Testis (tissue), 3 donors: ENCODE results near the gene KCNE1. TPM values are rescaled to one million over a fixed set of nuclear protein-coding genes. Genes with fewer than 3 reads are reported as not detected.
A peak's percentile ranks its signal among the peaks of the same experiment; 100 is the strongest.

ENCODE experiments used
- DNase-seq: peaks from one replicate; pipeline ENCODE4 v3.0.0-alpha.2; 2019
- H3K27ac ChIP-seq, 2 donors: fragments of 200-600 bp; sonication (generic); one replicate each; pipeline ENCODE4 v1.5.1; 2019
- H3K27me3 ChIP-seq: fragments of 200-600 bp; sonication (generic); one replicate; pipeline ENCODE4 v1.5.1; 2019
- H3K36me3 ChIP-seq: fragments of 200-600 bp; sonication (generic); one replicate; pipeline ENCODE4 v1.5.1; 2017; ENCODE audit warnings: low read depth; ENCODE audit errors: missing control alignments
- H3K4me1 ChIP-seq: fragments of 200-600 bp; sonication (generic); one replicate; pipeline ENCODE4 v1.5.1; 2019
- H3K4me3 ChIP-seq, 2 donors: fragments of 200-600 bp; sonication (generic); one replicate each; pipeline ENCODE4 v1.5.1; 2017 to 2019
- H3K9me3 ChIP-seq: fragments of 200-600 bp; sonication (generic); one replicate; pipeline ENCODE4 v1.5.1; 2017
- POLR2A ChIP-seq: fragments of 450-650 bp; IDR thresholded peaks from one replicate; pipeline ENCODE4 v1.6.1; 2017; ENCODE audit warnings: antibody characterized with exemption, mild to moderate bottlenecking, moderate library complexity
- WGBS, 2 donors: methylation state at CpG; one replicate each; pipeline ENCODE4 v1.1.5; 2018; 5-methylcytosine and 5-hydroxymethylcytosine counted together
- intact Hi-C: fragments of 100-400 bp; cut with DNase I; formaldehyde crosslinking; loops from one replicate; pipeline ENCODE4 v1.15.1; 2023; ENCODE audit warnings: low total_unique reads
- polyA plus RNA-seq: library from polyadenylated mRNA; stranded (reverse); fragments of 350-450 nt; fragmentation: Illumina TruSeq; extraction: RNeasy Lipid Tissue Mini Kit (QIAGEN cat#74804); gene quantifications from one replicate; pipeline ENCODE4 v1.2.3, GENCODE V29; 2014; ENCODE audit warnings: low read depth, low replicate concordance; ENCODE audit not compliant: insufficient read depth
- total RNA-seq, 2 donors: library from RNA; depleted of rRNA; stranded (reverse); fragments of >200 nt; gene quantifications; one replicate each; pipeline ENCODE4 v1.2.3, GENCODE V29; 2016
- TF ChIP-seq, protein P1 (sequence below), 3 experiments: fragments of 450-650 bp in 2 of 3; fragments of 200-600 bp in 1 of 3; sonication (generic) in 1 of 3; IDR thresholded peaks; one replicate each; pipeline ENCODE4 v1.5.1; 2016 to 2019; ENCODE audit warnings: antibody characterized with exemption in 3 of 3, mild to moderate bottlenecking in 2 of 3, moderate library complexity in 1 of 3

Gene KCNE1
- total and polyA plus RNA-seq, 3 donors from 2014 or later: 7.3 to 16.7 (median 12.4) TPM

DNA sequence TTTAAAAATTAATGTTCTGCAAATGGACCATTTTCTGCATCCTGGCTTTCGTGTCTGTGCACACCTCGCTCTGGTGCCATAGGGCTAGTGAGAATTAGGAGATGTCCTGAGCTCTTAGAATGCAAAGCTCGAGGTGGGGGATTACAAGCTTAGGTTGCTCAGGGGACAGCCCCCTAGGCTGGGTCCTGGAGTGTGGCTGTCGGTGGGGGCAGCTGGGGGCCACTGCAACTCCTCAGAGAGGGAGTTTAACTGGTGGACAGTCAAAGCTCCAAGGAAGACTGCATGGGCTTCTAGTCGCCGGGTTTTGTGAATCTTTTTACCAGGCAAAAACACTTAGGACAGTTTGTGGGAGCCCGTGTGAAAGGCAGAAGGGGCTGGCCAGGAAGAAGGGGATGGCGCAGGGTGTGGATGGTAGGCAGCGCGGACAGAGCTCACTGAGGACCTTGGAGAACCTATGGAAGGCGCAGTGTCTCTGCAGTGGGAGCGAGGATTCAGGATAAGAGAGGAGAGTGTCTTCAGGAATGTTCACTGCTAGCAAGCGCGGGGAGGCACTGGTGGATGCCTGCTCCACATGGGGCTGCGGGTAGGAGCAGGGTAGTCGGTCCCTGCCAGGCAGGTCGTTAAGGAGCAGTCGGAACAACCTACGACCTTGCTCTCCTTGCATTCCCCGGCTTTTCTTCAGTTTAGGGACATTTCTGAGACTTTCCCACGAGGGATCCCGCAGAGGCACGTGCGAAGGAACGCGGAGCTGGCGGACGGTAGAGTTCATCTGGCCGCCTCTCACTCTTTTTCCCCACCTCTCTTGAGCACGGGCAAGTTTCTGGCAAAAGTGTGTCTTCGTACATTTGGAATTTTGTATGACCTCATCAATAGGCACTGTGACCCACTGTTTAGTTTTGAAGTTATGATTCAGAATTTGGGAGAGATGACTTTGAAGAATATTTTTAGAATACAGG is 12.9 kb upstream of the KCNE1 start:
- Histone ChIP-seq H3K4me3 (no peak overlapping the region), H3K36me3 (no peaks in the 10 kb centered on the region), H3K27ac (no peak overlapping the region), H3K27me3 (no peaks in the 10 kb centered on the region), H3K9me3 (no peaks in the 10 kb centered on the region), H3K4me1 (peaks cover 31% of the 10 kb centered on the region)
- peak; percentile 30 for DNase-seq
- no peak for TF ChIP-seq POLR2A
- TF ChIP-seq, protein P1, sequence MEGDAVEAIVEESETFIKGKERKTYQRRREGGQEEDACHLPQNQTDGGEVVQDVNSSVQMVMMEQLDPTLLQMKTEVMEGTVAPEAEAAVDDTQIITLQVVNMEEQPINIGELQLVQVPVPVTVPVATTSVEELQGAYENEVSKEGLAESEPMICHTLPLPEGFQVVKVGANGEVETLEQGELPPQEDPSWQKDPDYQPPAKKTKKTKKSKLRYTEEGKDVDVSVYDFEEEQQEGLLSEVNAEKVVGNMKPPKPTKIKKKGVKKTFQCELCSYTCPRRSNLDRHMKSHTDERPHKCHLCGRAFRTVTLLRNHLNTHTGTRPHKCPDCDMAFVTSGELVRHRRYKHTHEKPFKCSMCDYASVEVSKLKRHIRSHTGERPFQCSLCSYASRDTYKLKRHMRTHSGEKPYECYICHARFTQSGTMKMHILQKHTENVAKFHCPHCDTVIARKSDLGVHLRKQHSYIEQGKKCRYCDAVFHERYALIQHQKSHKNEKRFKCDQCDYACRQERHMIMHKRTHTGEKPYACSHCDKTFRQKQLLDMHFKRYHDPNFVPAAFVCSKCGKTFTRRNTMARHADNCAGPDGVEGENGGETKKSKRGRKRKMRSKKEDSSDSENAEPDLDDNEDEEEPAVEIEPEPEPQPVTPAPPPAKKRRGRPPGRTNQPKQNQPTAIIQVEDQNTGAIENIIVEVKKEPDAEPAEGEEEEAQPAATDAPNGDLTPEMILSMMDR (IDR thresholded peaks at IDR 0.05): no peak
- WGBS, 2 donors: 56 to 60% methylated on average over 31 of the region's 31 CpGs
- intact Hi-C loops: no loop called here

DNA sequence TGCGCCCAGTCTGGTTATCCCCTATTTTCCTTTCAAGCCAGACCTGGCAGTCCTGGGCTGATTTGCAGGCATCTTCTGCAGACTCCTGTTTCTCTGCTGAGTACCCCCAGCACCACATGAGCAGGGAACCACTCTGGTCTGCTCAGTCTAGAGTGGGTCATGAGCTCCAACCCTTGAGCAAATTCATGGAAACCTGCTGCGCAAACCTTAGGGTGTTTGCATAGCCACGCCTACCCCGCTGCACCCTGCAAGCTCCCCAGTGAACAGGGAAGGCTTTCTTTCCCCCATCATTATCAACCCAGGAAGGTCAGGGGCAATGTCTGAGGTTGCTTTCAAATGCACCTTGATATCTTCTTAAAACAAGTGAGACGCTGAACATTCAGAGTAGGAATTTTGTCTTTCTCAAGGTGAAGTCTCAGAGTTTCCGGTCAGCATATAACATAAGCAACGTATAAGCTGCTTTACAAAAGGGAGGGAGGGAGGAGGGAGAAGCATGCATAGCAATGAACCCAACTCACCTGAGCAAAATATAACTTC is 11.1 kb upstream of the KCNE1 start:
- H3K4me1 ChIP-seq: peaks cover 31% of the 10 kb centered on the region

DNA sequence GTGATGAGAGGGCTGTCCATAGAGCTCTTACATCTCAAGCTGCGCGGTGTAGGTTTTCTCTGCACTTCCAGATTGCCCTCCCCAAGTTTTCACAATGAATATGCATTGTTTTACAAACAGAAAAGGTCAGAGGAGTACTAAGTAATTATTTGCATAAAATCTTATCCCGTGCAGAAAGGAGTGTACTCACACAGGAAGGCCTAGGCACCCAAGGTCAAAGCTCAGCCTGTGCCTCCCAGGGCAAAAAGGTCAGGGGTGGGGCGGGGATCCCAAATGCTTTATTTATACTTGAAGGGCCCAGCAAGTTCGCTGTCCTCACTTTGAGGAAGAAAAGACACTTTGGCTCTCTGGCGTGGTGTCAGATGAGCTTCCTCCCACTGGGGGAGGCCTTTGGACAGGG is 10.3 kb upstream of the KCNE1 start:
- no peaks in the 10 kb centered on the region for H3K9me3 ChIP-seq
- WGBS, 2 donors: 58 to 64% methylated on average over 4 to 6 of the region's 6 CpGs
- no peak for DNase-seq
- TF ChIP-seq, protein P1 (IDR thresholded peaks at IDR 0.05): no peak
- no peak for TF ChIP-seq POLR2A
- peaks cover 31% of the 10 kb centered on the region for H3K4me1 ChIP-seq
- H3K4me3 ChIP-seq: no peak overlapping the region
- no peaks in the 10 kb centered on the region for H3K27me3 ChIP-seq
- intact Hi-C loops: no loop called here
- peak overlapping the region in 1 of 2 donors; percentile 42 for H3K27ac ChIP-seq
- no peaks in the 10 kb centered on the region for H3K36me3 ChIP-seq

More for the DNA sequence above, 11.1 kb upstream of the KCNE1 start:
- H3K27me3 ChIP-seq: no peaks in the 10 kb centered on the region
- no peak overlapping the region for H3K4me3 ChIP-seq
- peak overlapping the region in 1 of 2 donors; percentile 42 for H3K27ac ChIP-seq
- intact Hi-C loops: no loop called here
- no peak for TF ChIP-seq POLR2A
- TF ChIP-seq, protein P1 (IDR thresholded peaks at IDR 0.05): no peak
- no peaks in the 10 kb centered on the region for H3K9me3 ChIP-seq
- no peaks in the 10 kb centered on the region for H3K36me3 ChIP-seq
- 88 to 91% methylated on average over 7 of the region's 7 CpGs for WGBS, 2 donors
- DNase-seq: no peak

DNA sequence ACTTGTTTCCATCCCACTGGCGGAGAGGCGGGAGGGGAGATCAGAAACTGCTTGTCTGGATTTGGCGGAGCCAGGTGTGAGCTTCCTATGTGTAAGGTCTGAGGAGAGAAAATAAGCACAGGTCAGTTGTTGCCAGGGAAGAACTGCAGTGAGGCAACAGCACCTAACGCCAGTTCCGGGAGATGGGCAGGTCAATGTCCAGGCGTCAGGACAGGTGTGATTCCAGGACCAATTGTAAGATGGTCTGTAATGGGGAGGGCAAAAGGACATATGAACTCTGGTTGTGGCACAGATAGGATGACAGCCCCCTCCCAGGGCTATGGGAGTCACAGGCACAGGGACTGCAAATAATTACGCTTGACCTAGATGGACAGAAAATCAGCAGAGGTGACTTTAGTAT is 9.6 kb upstream of the KCNE1 start:
- no peaks in the 10 kb centered on the region for H3K9me3 ChIP-seq
- no peak for TF ChIP-seq POLR2A
- TF ChIP-seq, protein P1 (IDR thresholded peaks at IDR 0.05): no peak
- peaks cover 29% of the 10 kb centered on the region for H3K4me1 ChIP-seq
- H3K27me3 ChIP-seq: no peaks in the 10 kb centered on the region
- H3K36me3 ChIP-seq: no peaks in the 10 kb centered on the region
- H3K4me3 ChIP-seq: no peak overlapping the region
- no peak for DNase-seq
- 82 to 97% methylated on average over 7 of the region's 7 CpGs for WGBS, 2 donors
- intact Hi-C loops: no loop called here
- H3K27ac ChIP-seq: no peak overlapping the region
